Calu3 (cell line): Measurements from ENCODE around the gene FBH1. TPM values are rescaled to one million over a fixed set of nuclear protein-coding genes. Genes with fewer than 3 reads are reported as not detected.

ENCODE experiments used
- BruUV-seq: library from RNA; stranded (reverse); fragments of 400-500 nt; replicated peaks from 2 replicates; lab custom pipeline; 2021; lab: Mats Ljungman, UMichigan
- CTCF ChIA-PET: fragments of 300-600 bp; sonication (Branson Sonifier 250); formaldehyde crosslinking; loops from one replicate; lab custom pipeline; 2022; ENCODE audit warnings: antibody characterized with exemption; lab: Charles Lee
- DNase-seq: peaks from one replicate; pipeline ENCODE4 v3.0.0; 2022
- H3K27ac Mint-ChIP-seq: one replicate; pipeline ENCODE4 v1.8.0; 2022; ENCODE audit warnings: mixed read lengths; ENCODE audit not compliant: unreplicated experiment
- H3K27me3 Mint-ChIP-seq: one replicate; pipeline ENCODE4 v1.8.0; 2022; ENCODE audit warnings: mixed read lengths; ENCODE audit not compliant: unreplicated experiment
- H3K36me3 Mint-ChIP-seq: one replicate; pipeline ENCODE4 v1.8.0; 2022; ENCODE audit warnings: mild to moderate bottlenecking, moderate library complexity, mixed read lengths; ENCODE audit not compliant: insufficient read depth, unreplicated experiment
- H3K4me1 Mint-ChIP-seq: one replicate; pipeline ENCODE4 v1.8.0; 2022; ENCODE audit warnings: mild to moderate bottlenecking, low read depth, mixed read lengths; ENCODE audit not compliant: unreplicated experiment
- H3K4me3 Mint-ChIP-seq: one replicate; pipeline ENCODE4 v1.8.0; 2022; ENCODE audit warnings: mild to moderate bottlenecking, low read depth, moderate library complexity, mixed read lengths; ENCODE audit not compliant: unreplicated experiment
- H3K9me3 Mint-ChIP-seq: one replicate; pipeline ENCODE4 v1.8.0; 2022; ENCODE audit warnings: low read depth, mixed read lengths; ENCODE audit not compliant: unreplicated experiment
- intact Hi-C: fragments of 100-400 bp; cut with micrococcal nuclease; formaldehyde crosslinking; loops from one replicate; pipeline ENCODE4 v1.10.0; 2022; ENCODE audit not compliant: unreplicated experiment
- total RNA-seq: library from RNA; stranded (reverse); gene quantifications from 2 replicates; pipeline ENCODE4 v1.2.3, GENCODE V29; 2022
- TF ChIP-seq, protein P1 (sequence below): fragments of 200-600 bp; IDR thresholded peaks from one replicate; pipeline ENCODE4 v1.8.0; 2022; ENCODE audit warnings: antibody characterized with exemption; ENCODE audit not compliant: unreplicated experiment

FBH1 gene
- total RNA-seq, 1 experiment from 2014 or later, result 79.4 TPM

- Mint-ChIP-seq H3K36me3 (peaks cover 8% of the 10 kb centered on the region), H3K9me3 (no peaks in the 10 kb centered on the region)
- no TSS peak for BruUV-seq
Observed at GRCh38 chr10:5932345-5932744, 42.3 kb downstream of the FBH1 start.

DNA sequence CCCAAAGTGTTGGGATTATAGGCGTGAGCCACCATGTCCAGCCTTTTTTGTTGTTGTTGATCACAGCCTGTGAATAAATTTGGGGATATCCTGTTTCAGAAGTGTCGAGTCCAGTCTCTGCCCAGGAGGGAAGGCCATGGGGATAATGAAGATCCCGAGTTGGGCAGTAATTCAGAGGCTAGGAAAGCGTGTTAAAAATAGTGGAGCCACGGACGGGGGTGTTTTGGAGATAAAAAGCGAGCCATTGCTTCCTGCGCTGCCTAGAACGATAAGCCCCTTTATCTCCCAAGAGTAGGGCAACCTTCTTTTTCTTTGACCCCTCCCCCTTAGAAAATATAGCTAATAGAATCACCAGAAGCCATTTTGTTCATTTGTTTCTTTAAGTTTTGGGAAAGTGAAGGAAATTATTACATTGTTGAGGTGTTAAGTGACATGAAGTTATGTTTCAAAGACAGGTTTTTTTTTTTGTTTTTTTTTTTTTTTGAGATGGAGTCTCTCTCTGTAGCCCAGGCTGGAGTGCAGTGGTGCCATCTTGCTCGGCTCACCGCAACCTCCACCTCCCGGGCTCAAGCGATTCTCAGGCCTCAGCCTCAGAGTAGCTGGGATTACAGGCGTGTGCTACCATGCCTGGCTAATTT lies 44.0 kb downstream of the FBH1 start:
- H3K27me3 Mint-ChIP-seq, result no peaks in the 10 kb centered on the region
- no peak for DNase-seq
- no TSS peak for BruUV-seq
- CTCF ChIA-PET, result interaction anchor here (0.7 kb wide), 1 partner anchor 52 kb away, joined by 3 read pairs; no protein-coding TSS in a partner anchor
- H3K36me3 Mint-ChIP-seq, result peaks cover 9% of the 10 kb centered on the region
- TF ChIP-seq, protein P1, sequence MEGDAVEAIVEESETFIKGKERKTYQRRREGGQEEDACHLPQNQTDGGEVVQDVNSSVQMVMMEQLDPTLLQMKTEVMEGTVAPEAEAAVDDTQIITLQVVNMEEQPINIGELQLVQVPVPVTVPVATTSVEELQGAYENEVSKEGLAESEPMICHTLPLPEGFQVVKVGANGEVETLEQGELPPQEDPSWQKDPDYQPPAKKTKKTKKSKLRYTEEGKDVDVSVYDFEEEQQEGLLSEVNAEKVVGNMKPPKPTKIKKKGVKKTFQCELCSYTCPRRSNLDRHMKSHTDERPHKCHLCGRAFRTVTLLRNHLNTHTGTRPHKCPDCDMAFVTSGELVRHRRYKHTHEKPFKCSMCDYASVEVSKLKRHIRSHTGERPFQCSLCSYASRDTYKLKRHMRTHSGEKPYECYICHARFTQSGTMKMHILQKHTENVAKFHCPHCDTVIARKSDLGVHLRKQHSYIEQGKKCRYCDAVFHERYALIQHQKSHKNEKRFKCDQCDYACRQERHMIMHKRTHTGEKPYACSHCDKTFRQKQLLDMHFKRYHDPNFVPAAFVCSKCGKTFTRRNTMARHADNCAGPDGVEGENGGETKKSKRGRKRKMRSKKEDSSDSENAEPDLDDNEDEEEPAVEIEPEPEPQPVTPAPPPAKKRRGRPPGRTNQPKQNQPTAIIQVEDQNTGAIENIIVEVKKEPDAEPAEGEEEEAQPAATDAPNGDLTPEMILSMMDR, result no peak
- no peaks in the 10 kb centered on the region for H3K9me3 Mint-ChIP-seq
- no peaks in the 10 kb centered on the region for H3K4me1 Mint-ChIP-seq
- no peak overlapping the region for H3K4me3 Mint-ChIP-seq
- intact Hi-C loops, result no loop called here
- no peak overlapping the region for H3K27ac Mint-ChIP-seq

More at GRCh38 chr10:5932345-5932744, 42.3 kb downstream of the FBH1 start:
- no peaks in the 10 kb centered on the region for H3K27me3 Mint-ChIP-seq
- no peak overlapping the region for H3K4me3 Mint-ChIP-seq
- intact Hi-C loops, result no loop called here
- no peaks in the 10 kb centered on the region for H3K4me1 Mint-ChIP-seq
- TF ChIP-seq, protein P1, result no peak
- H3K27ac Mint-ChIP-seq, result no peak overlapping the region
- CTCF ChIA-PET, result no interaction called here
- no peak for DNase-seq

- no peak for DNase-seq
- peaks cover 4% of the 10 kb centered on the region for H3K36me3 Mint-ChIP-seq
- CTCF ChIA-PET, result no interaction called here
- H3K27me3 Mint-ChIP-seq, result no peaks in the 10 kb centered on the region
- H3K9me3 Mint-ChIP-seq, result no peaks in the 10 kb centered on the region
- no peak overlapping the region for H3K4me3 Mint-ChIP-seq
- TF ChIP-seq, protein P1, result no peak
- intact Hi-C loops, result no loop called here
- BruUV-seq, result no TSS peak
- H3K27ac Mint-ChIP-seq, result no peak overlapping the region
- H3K4me1 Mint-ChIP-seq, result no peaks in the 10 kb centered on the region
Observed at GRCh38 chr10:5935628-5936027, 45.6 kb downstream of the FBH1 start.

- Mint-ChIP-seq H3K36me3 (peaks cover 4% of the 10 kb centered on the region), H3K4me1 (no peaks in the 10 kb centered on the region), H3K27ac (no peak overlapping the region), H3K4me3 (no peak overlapping the region), H3K27me3 (no peaks in the 10 kb centered on the region), H3K9me3 (no peaks in the 10 kb centered on the region)
- no peak for DNase-seq
- CTCF ChIA-PET, result no interaction called here
- TF ChIP-seq, protein P1, result no peak
- intact Hi-C loops, result no loop called here
- TSS peak; percentile 37 for BruUV-seq
Observed at GRCh38 chr10:5937016-5937415, 47.0 kb downstream of the FBH1 start.
